ENCODE data around the gene MPRIP.

Gene MPRIP

DNA sequence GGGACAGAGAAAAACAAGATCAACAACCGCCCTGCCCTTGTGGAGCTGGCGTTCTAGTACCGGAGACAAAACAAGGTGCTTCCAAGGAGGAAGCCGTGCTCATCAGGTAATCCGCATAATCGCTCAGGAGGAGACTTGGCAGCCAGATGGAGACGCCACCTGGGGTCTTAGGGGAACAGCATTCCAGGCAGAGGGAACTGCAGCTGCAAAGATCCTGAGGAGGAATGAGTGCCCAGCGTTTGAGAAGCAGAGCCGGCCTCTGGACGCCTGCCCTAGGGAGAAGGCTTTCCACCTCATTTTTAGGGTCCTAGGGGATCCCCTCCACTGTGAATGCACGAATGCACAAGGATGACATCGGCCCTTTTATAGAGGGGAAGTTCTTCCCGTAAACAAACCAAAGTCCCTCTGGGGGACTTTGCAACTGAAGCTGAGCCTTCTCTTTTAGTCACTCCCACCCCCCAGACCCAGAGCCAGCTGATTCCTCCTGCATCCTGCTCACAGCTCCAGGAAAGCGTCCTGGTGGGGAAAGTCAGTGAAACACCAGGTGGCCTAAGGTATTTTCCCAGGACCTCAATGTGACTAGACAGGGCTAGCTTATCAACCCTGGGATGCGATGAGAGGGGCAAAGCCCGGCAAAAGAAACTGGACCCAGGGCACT lies 13.2 kb upstream of the MPRIP start:
- no peak for DNase-seq

DNA sequence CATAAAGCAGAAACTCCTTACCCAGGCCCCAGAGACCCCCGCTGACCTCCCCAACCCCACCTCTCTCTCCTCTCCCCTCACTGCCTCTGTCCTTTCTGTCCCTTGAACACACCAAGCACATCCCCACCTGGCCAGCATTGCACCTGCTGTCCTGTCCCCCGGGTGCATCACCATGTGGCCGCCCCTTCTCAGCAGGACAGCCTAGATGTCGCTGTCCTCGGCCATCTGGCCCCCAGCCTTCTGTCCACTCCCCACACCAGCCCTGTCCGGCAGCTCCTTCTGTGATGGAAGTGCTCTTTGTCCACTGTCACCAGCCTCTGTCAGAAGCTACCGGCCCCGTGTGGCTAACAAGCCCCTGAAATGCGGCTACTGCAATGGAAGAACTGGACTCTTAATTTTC lies 12.3 kb upstream of the MPRIP start:
- no peak for DNase-seq

- DNase-seq = peak in 24 of 58 donors; percentile 17 to 71 (median 40)
Observed at GRCh38 chr17:17030515-17031211, 11.6 kb upstream of the MPRIP start.

DNA sequence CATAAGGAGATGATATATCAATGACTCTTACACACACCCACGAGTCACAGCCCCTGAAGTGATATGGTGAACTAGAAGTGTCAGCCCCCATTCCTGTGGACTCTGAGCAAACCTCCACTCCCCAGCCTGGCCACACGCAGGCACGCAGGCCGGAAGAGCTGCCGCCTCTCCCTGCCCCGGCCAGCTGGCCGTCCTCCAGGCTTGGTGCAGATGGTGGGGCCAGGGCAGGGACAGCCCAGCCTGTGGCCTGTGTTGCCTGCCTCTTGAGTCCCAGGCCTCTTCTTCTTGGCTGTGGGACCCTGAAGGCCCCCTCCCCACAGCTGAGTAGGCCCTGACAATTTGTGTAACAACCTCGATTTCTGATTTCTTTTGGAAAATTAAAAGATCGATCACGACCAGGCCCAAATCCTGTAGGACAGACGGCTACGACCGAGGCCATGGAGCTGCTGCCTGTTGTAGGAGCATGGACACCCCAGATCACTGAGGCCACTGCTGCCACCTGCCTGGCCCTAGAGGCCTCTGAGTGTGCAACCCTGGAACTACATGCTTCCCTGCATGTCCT lies 10.0 kb upstream of the MPRIP start:
- DNase-seq = peak in 44 of 58 donors; percentile 22 to 79 (median 58)

DNA sequence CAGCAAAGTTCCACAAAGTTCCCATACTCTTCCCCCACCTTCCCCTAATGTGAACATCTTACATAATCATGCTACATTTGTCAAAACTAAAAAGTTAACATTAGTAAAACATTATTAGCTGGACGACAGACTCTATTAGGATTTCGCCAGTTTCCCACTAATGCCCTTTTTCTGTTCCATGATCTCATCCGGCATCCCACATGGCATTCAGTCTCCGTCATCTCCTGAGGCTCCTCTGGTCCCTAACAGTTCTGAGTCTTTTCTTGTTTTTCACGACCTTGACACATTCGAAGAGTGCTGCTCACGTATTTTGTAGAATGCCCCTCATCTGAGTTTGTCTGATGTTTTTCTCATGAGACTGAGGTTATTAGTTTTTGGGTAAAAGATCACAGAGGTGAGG lies 8.8 kb upstream of the MPRIP start:
- no peak for DNase-seq

- no peak for DNase-seq
Observed at GRCh38 chr17:17034026-17034425, 8.2 kb upstream of the MPRIP start.

DNA sequence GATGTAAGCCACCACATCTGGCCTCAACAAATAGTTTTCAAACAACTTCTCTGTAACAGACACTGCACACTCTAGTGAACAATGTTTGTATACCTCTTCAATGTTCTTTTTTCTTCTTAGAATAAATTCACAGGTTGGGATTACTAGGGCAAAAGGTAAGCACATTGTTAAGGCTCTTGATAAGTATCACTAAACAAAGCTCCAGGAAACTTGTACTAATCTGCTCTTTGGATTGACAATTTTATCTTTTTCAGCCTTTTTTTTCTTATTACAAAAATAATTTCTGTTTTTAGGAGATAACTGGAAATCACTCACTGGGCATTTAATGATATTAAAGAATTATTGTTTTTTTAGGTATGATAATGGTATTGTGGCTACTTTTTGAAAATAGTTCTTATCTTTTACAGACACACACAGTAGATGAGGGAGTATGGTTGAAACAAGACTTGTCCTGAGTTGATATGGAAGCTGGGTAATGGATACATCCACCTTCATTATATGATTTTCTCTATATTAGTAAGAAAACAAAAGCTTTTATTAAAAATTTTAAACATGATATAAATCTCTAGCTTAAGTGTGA lies 7.7 kb upstream of the MPRIP start:
- DNase-seq = no peak

GRCh38 chr17:17035490-17035889 lies 6.8 kb upstream of the MPRIP start:
- no peak for DNase-seq

- DNase-seq = no peak
Observed at GRCh38 chr17:17035920-17036523, 6.2 kb upstream of the MPRIP start.

DNA sequence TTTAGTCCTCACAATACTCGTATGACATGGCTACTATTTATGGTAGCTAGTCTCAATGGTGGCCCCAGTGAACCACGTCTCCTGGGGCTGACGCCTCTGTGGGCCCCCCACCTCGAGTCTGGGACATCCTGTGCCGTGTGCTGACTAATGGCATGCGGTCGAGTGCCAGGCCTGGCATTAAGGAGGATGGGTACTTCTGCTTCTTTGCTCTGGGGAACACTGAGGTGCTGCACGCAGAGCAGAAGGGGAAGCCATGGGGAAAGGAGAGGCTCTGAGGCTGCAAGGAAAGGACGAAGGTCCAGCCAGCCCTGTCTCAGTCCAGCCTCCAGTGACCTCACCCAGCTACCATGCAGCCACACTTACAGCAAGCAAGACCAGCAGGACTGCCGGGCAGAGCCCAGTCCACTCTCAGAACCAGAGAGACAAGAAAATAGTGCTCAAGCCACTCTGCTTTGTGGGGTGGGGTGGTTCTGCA lies 5.7 kb upstream of the MPRIP start:
- peak in 2 of 58 donors; percentile 13 to 52 for DNase-seq

DNA sequence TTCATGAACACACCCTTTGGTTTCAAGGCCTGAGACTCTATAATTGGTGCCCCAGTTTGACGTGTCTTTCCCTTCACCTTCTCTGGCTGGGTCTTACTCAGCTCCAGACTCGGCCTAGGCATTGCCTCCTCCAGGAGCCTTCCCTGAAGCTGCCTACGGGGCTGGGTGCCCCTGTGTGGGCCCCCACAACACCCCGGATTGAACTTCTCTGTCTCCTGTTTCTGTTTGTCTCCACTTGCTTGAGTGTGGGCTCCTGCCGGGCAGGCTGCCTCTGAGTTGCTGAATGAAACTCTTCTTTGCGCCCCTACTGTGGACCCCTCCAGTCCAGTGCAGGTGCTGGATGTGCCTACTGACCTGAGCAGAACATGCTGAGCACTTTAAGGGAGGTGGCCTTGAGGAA lies 2.3 kb upstream of the MPRIP start:
- no peak for DNase-seq

- DNase-seq = peak in 34 of 58 donors; percentile 24 to 86 (median 54)
Observed at GRCh38 chr17:17041018-17041521, 1.2 kb upstream of the MPRIP start.

- DNase-seq = peak; percentile 63 to 99 (median 96)
Observed at GRCh38 chr17:17041571-17042383, 480 bp upstream of the MPRIP start.

DNA sequence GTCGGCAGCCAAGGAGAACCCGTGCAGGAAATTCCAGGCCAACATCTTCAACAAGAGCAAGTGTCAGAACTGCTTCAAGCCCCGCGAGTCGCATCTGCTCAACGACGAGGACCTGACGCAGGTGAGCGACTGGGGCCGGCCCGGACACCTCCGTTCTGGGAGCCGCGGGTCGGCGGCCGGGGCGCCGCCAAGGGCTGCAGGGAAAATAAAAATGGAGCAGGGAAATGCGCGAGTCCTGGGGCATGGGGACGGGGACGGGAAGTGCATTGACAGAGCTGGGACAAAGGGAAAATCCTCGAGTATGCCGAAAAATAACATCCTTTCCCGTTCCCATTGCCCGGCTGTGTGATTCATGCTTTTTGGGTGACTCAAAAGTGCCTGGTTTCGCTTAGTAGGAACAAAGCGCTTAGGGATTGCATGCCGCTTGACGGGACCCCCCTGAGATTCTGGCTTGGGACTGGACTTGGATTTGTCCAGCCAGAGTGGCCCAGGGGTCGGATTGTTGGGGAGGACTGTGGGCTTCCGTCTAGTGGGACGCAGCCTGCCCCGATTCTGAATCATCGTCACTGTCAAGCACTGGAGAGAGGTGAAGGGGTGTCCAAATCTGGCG lies 699 bp downstream of the MPRIP start:
- peak in 5 of 58 donors; percentile 16 to 34 (median 25) for DNase-seq

- DNase-seq = peak in 3 of 58 donors; percentile 27 to 32 (median 28)
Observed at GRCh38 chr17:17043461-17044271, 1.4 kb downstream of the MPRIP start.

DNA sequence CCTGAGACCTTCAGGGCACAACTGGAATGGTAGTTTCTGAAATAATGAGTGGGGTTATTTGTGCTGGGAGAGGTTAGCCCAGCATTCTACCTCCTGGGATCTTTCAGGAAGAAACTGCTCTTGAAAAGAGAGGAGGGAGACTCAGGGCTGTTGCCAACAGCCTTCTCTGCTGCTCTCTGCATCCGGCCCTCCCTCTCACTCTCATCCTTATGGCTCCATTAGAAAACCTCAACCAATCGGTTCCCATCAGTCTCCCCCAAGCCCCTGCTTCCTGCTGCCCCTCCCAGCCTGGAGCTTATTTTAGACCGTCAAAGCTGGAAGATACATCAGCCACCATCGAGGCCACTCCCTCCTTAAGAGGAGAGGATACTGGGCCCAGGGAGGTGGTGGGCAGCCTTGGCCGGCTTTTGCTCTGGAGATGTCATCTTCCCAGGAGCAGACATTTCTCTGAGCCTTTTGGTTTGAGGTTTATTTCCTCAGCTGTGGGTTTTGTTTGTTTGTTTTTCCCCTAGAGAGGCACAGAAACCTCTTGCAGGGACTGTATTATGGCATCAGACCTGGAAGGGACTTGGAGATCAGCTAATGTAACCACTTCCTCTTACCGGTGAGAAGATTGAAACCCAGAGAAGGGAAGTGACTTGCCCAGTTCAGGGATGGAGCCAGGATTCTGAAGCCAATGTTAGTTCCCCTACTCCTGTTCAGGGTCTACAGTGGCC lies 2.7 kb downstream of the MPRIP start:
- peak in 28 of 58 donors; percentile 10 to 71 (median 52) for DNase-seq

DNA sequence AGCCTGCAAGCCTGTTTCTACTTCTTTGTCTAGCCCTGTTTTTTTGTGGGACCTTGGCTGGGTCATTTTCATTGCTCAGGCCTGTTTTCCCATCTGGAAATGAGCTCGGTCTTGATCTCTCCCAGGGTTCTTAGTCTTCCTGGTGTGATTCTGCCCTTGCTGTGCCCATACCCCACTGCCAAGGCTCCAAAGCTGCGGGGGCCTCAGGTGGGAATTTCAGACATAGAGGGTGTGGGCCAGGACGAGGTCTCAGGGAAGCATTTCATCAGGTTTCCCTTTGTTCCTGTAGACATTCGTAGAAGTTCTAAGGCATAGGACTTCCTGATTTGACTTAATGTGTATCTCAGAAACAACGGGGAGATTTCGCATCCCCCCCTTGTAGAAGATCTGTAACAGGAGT lies 5.8 kb downstream of the MPRIP start:
- DNase-seq = no peak

All from anterior cingulate cortex (tissue), 58 donors.